Measurements from ENCODE around the gene REXO4. TPM values are rescaled to one million over a fixed set of nuclear protein-coding genes. Genes with fewer than 3 reads are reported as not detected.

REXO4 gene
- total RNA-seq, 1 donor from 2014 or later, result 17.9 TPM

DNA sequence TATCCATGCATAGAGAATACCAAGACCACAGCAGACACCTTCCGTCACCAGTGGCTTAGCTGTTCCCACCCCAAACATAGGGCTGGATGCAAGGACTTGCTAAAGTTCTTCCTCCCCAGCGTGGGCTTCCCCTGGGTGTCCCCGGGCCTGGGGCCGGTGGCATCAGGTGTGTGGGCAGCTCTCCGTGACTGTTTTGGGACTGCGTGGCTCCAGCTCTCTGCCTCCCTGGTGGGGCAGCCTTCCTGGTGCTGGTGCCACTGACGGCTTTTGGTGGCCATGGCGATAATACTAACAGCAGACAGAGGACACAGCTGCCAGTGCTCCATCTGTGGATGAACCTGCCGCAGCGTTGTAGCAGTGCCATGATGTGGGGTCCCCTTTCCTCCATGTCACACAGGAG, 46.8 kb upstream of the REXO4 start:
- no peaks in the 10 kb centered on the region for H3K36me3 ChIP-seq
- TF ChIP-seq EZH2phosphoT487 (IDR thresholded peaks at IDR 0.05), result no peak
- TF ChIP-seq, protein P1, sequence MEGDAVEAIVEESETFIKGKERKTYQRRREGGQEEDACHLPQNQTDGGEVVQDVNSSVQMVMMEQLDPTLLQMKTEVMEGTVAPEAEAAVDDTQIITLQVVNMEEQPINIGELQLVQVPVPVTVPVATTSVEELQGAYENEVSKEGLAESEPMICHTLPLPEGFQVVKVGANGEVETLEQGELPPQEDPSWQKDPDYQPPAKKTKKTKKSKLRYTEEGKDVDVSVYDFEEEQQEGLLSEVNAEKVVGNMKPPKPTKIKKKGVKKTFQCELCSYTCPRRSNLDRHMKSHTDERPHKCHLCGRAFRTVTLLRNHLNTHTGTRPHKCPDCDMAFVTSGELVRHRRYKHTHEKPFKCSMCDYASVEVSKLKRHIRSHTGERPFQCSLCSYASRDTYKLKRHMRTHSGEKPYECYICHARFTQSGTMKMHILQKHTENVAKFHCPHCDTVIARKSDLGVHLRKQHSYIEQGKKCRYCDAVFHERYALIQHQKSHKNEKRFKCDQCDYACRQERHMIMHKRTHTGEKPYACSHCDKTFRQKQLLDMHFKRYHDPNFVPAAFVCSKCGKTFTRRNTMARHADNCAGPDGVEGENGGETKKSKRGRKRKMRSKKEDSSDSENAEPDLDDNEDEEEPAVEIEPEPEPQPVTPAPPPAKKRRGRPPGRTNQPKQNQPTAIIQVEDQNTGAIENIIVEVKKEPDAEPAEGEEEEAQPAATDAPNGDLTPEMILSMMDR (IDR thresholded peaks at IDR 0.05), result no peak
- no peak for TF ChIP-seq EZH2 (IDR thresholded peaks at IDR 0.05)

DNA sequence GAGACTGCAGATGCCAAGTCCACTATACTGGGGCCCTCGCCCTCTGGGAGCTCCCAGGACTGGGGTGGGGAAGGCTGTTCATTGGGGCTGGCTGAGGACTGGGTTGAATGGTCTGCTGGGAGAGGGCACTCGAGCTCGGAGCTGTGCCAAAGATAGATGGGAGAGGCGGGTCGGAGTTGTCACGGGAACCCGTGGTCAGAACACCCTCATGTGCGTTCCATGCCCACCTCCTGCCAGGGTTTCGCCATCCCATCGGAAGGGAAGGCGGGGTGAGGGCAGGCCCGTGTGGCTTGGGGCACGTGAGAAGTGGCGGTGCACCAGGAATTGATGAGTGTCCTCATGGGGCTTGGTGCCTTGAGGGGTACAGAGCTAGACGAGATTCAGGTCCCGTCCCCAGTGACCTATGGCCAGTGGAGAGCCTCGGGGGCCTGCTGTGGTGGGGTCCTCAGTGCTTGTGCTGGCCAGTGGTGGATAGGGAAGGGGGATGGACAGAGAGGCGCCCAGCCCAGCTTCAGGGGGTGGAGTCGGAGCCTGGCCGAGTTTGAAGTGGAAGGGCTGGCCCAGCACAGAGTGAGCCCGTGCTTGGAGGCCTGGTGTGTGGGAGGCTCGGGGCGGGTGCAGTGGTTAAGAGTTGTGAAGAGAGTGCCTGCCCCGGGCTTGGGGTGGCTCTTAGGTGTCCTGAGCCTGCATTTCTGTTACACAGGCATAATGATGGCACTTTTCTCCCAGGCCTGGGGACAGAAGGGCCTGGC, 46.2 kb upstream of the REXO4 start:
- TF ChIP-seq EZH2phosphoT487 (IDR thresholded peaks at IDR 0.05), result no peak
- TF ChIP-seq, protein P1 (IDR thresholded peaks at IDR 0.05), result no peak
- no peak for TF ChIP-seq EZH2 (IDR thresholded peaks at IDR 0.05)
- no peaks in the 10 kb centered on the region for H3K9me3 Mint-ChIP-seq
- peaks cover 3% of the 10 kb centered on the region for H3K27me3 Mint-ChIP-seq (ENCODE audit: insufficient read depth, low read depth)
- Histone ChIP-seq H3K9me3 (ENCODE audit: low read depth) (no peaks in the 10 kb centered on the region), H3K4me2 (no peak overlapping the region), H3K4me3 (no peak overlapping the region), H4K20me1 (ENCODE audit: low read depth) (peaks cover 41% of the 10 kb centered on the region), H2AFZ (replicated peaks) (no peak overlapping the region), H3K27ac (no peak overlapping the region), H3K36me3 (no peaks in the 10 kb centered on the region), H3K27me3 (no peaks in the 10 kb centered on the region), H3K79me2 (ENCODE audit: low read depth) (peaks cover 16% of the 10 kb centered on the region), H3K9ac (no peak overlapping the region), H3K4me1 (peaks cover 6% of the 10 kb centered on the region), H3F3A (ENCODE audit: low read depth) (peaks cover 12% of the 10 kb centered on the region)
- no peak overlapping the region for H3K27ac Mint-ChIP-seq
- no peak for DNase-seq (ENCODE audit: low spot score)
- peaks cover 3% of the 10 kb centered on the region for H3K36me3 Mint-ChIP-seq
- peaks cover 28% of the 10 kb centered on the region for H3K4me1 Mint-ChIP-seq
- H3K4me3 Mint-ChIP-seq, result no peak overlapping the region

More for the DNA sequence above, 46.8 kb upstream of the REXO4 start:
- Histone ChIP-seq H3K4me1 (peaks cover 5% of the 10 kb centered on the region), H3K9ac (no peak overlapping the region), H3F3A (ENCODE audit: low read depth) (peaks cover 9% of the 10 kb centered on the region), H4K20me1 (ENCODE audit: low read depth) (peaks cover 41% of the 10 kb centered on the region), H3K4me2 (no peak overlapping the region), H2AFZ (replicated peaks) (no peak overlapping the region), H3K79me2 (ENCODE audit: low read depth) (peaks cover 16% of the 10 kb centered on the region), H3K4me3 (no peak overlapping the region), H3K27ac (no peak overlapping the region), H3K9me3 (ENCODE audit: low read depth) (no peaks in the 10 kb centered on the region), H3K27me3 (no peaks in the 10 kb centered on the region)
- H3K27ac Mint-ChIP-seq, result no peak overlapping the region
- H3K4me1 Mint-ChIP-seq, result peaks cover 25% of the 10 kb centered on the region
- no peak for DNase-seq (ENCODE audit: low spot score)
- peaks cover 3% of the 10 kb centered on the region for H3K36me3 Mint-ChIP-seq
- H3K9me3 Mint-ChIP-seq, result no peaks in the 10 kb centered on the region
- peaks cover 3% of the 10 kb centered on the region for H3K27me3 Mint-ChIP-seq (ENCODE audit: insufficient read depth, low read depth)
- no peak overlapping the region for H3K4me3 Mint-ChIP-seq

DNA sequence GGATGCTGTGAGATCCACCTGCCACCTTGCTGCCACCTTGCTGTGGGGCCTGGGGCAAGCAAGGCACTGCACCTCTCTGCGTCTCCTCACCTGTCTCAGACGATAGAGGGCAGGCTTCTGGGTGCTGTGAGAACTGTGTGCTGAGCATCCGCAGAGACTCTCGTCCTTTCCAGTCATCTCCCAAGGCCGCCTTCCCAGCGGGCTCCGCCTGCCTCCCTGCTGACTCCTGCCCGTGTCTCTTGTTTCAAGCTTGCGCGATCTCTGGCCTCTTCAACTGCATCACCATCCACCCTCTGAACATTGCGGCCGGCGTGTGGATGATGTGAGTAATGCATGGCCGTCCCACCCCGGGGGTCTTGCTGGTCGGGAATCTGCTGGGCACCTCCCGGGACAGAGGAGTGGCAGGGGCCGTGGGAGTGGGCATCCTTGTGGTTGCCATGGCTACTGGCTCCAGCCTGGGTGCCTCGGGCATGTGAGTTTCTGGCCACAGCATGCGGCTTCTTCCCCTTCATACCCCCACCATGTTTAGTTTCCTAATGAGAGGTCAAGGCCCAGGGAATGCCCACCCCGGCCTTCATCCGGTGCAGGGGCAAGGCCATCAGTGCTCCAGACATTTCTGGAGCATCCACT, 45.5 kb upstream of the REXO4 start:
- Histone ChIP-seq H3K9me3 (ENCODE audit: low read depth) (no peaks in the 10 kb centered on the region), H3K36me3 (no peaks in the 10 kb centered on the region), H3K4me2 (no peak overlapping the region), H3K27me3 (peaks cover 5% of the 10 kb centered on the region), H3F3A (ENCODE audit: low read depth) (peaks cover 14% of the 10 kb centered on the region), H4K20me1 (ENCODE audit: low read depth) (peaks cover 41% of the 10 kb centered on the region), H3K4me3 (no peak overlapping the region), H3K9ac (no peak overlapping the region), H3K79me2 (ENCODE audit: low read depth) (peaks cover 16% of the 10 kb centered on the region), H2AFZ (replicated peaks) (no peak overlapping the region), H3K27ac (no peak overlapping the region), H3K4me1 (peaks cover 9% of the 10 kb centered on the region)
- Mint-ChIP-seq H3K4me3 (peak overlapping the region; percentile 27), H3K4me1 (peaks cover 28% of the 10 kb centered on the region), H3K9me3 (no peaks in the 10 kb centered on the region), H3K27me3 (ENCODE audit: insufficient read depth, low read depth) (peaks cover 3% of the 10 kb centered on the region), H3K36me3 (peaks cover 3% of the 10 kb centered on the region), H3K27ac (no peak overlapping the region)
- DNase-seq (ENCODE audit: low spot score), result peak; percentile 28
- no peak for TF ChIP-seq EZH2phosphoT487 (IDR thresholded peaks at IDR 0.05)
- TF ChIP-seq, protein P1 (IDR thresholded peaks at IDR 0.05), result peak; percentile 26

Measured in neural progenitor cell (in vitro differentiated cells).